NCI-H748 treated with DMSO at 0.1 percent for 48 hours (cell line): ENCODE data around the gene SHPK.

ENCODE experiments used
- DNase-seq: peaks from one replicate; lab custom pipeline; 2025; lab: John Stamatoyannopoulos, UW

The SHPK gene

GRCh38 chr17:3636154-3636907, at the start of gene SHPK, which contains the start of gene CTNS:
Gene SHPK, minus strand, starts transcription at chr17:3636250. Its CDS starts 31 bp downstream, at chr17:3636219.
Gene CTNS, plus strand, starts transcription at chr17:3636760. Its CDS starts 3,447 bp downstream, at chr17:3640207.
- DNase-seq: peak; percentile 97

- DNase-seq: no peak
These were observed 49.1 kb upstream of the SHPK start for GRCh38 chr17:3685174-3685573.

GRCh38 chr17:3683054-3683511, 47.0 kb upstream of the SHPK start:
- no peak for DNase-seq

- no peak for DNase-seq
These were observed 46.0 kb upstream of the SHPK start for GRCh38 chr17:3682033-3682432.

- no peak for DNase-seq
These were observed 45.5 kb upstream of the SHPK start for GRCh38 chr17:3681565-3681964.

- DNase-seq: no peak
These were observed 45.0 kb upstream of the SHPK start for GRCh38 chr17:3681057-3681456.

- DNase-seq: no peak
These were observed 43.6 kb upstream of the SHPK start for GRCh38 chr17:3679531-3680126.

GRCh38 chr17:3678821-3679530, 42.9 kb upstream of the SHPK start:
- DNase-seq: no peak

- no peak for DNase-seq
These were observed 42.2 kb upstream of the SHPK start for GRCh38 chr17:3678095-3678820.

- no peak for DNase-seq
These were observed 39.8 kb upstream of the SHPK start for GRCh38 chr17:3675886-3676285.

GRCh38 chr17:3672571-3672970, 36.5 kb upstream of the SHPK start:
- DNase-seq: no peak

- no peak for DNase-seq
These were observed 33.5 kb upstream of the SHPK start for GRCh38 chr17:3669548-3669947.

GRCh38 chr17:3669085-3669347, 33.0 kb upstream of the SHPK start:
- no peak for DNase-seq

GRCh38 chr17:3668279-3669084, 32.4 kb upstream of the SHPK start, which contains the start of the genes EMC6 and TAX1BP3:
Gene EMC6, plus strand, starts transcription at chr17:3668812. Its CDS starts 335 bp downstream, at chr17:3669147.
Gene TAX1BP3, minus strand, starts transcription at chr17:3668578. Its CDS starts 52 bp downstream, at chr17:3668526.
- peak; percentile 99 for DNase-seq

GRCh38 chr17:3667366-3668278, 31.6 kb upstream of the SHPK start:
- DNase-seq: peak; percentile 46

GRCh38 chr17:3666516-3666915, 30.5 kb upstream of the SHPK start:
- DNase-seq: no peak

- DNase-seq: no peak
These were observed 29.8 kb upstream of the SHPK start for GRCh38 chr17:3665834-3666233.

- DNase-seq: no peak
These were observed 27.3 kb upstream of the SHPK start for GRCh38 chr17:3663102-3664011.

- no peak for DNase-seq
These were observed 24.4 kb upstream of the SHPK start for GRCh38 chr17:3660311-3660891.
